Measurements from ENCODE around the gene TIMM44. TPM values are rescaled to one million over a fixed set of nuclear protein-coding genes. Genes with fewer than 3 reads are reported as not detected.

The TIMM44 gene
- total and polyA plus RNA-seq, 10 of the 15 experiments (the other 5 are each of a cell fraction or from before 2014, with no cell fraction given), result 6.6 to 90.7 (median 57.6) TPM

- no peak for TF ChIP-seq IRF5 (IDR thresholded peaks at IDR 0.05; ENCODE audit: borderline replicate concordance)
- TF ChIP-seq USF2 (IDR thresholded peaks at IDR 0.05; ENCODE audit: borderline replicate concordance, low read depth, low read length), result no peak
- TF ChIP-seq KDM1A (IDR thresholded peaks at IDR 0.05; ENCODE audit: borderline replicate concordance), result no peak
- TF ChIP-seq PAX8 (IDR thresholded peaks at IDR 0.05), result no peak
Measured at GRCh38 chr19:7911508-7912143, 31.8 kb downstream of the TIMM44 start (continued).

GRCh38 chr19:7910321-7911161 is 32.9 kb downstream of the TIMM44 start:
- WGBS (ENCODE audit: insufficient coverage, insufficient replicate concordance, low lambda C conversion rate, missing lambda C conversion rate), result 97% methylated on average over 46 of the region's 54 CpGs
- Histone ChIP-seq H3K4me1 (ENCODE audit: control insufficient read depth, insufficient read depth, low read length) (no peaks in the 10 kb centered on the region), H3K36me3 (ENCODE audit: control insufficient read depth in 2 of 2, insufficient read depth in 2 of 2, low read length in 1 of 2) (peaks cover 0 to 16% of the 10 kb centered on the region in 2 experiments; a peak in 3 of 4 replicates), H3K4me3 (no peak overlapping the region), H3K27me3 (replicated peaks in 1 of 2; ENCODE audit: control insufficient read depth in 2 of 2, insufficient read depth in 2 of 2, low read length in 1 of 2) (no peaks in the 10 kb centered on the region), H3K4me2 (ENCODE audit: control insufficient read depth, insufficient read depth) (no peak overlapping the region), H3K9me3 (replicated peaks; ENCODE audit: control insufficient read depth, insufficient read depth, low read length) (no peaks in the 10 kb centered on the region), H3K27ac (ENCODE audit: control insufficient read depth, insufficient read depth) (no peak overlapping the region), H4K20me1 (ENCODE audit: control insufficient read depth, insufficient read depth) (no peaks in the 10 kb centered on the region), H3K9ac (ENCODE audit: control insufficient read depth, insufficient read depth, low read length) (no peak overlapping the region), H2AFZ (ENCODE audit: control insufficient read depth, low read depth, low read length) (no peak overlapping the region), H3K79me2 (ENCODE audit: control insufficient read depth, insufficient read depth, low read length) (peaks cover 13% of the 10 kb centered on the region)
- intact Hi-C loops (cut with micrococcal nuclease; ENCODE audit: unreplicated experiment), result no loop called here
- FAIRE-seq (no peak), DNase-seq (ENCODE audit: low read depth, low spot score) (no peak), ATAC-seq (no peak)
- in situ Hi-C loops (cut with MboI), result no loop called here
- POLR2A ChIA-PET, result interaction anchor here (0.6 kb wide), 1 partner anchor 10 kb away, joined by 3 read pairs; no protein-coding TSS in a partner anchor
- TF ChIP-seq SP1 (IDR thresholded peaks at IDR 0.05; ENCODE audit: low read depth, low read length) (no peak), HDAC2 (IDR thresholded peaks at IDR 0.05) (no peak), E2F4 (IDR thresholded peaks at IDR 0.05; ENCODE audit: low read depth, low read length) (no peak), ELK1 (IDR thresholded peaks at IDR 0.05; ENCODE audit: low read depth, low read length) (no peak), POLR2AphosphoS5 (IDR thresholded peaks at IDR 0.05; ENCODE audit: low read length) (no peak), SPI1 (IDR thresholded peaks at IDR 0.05; ENCODE audit: borderline replicate concordance, insufficient read depth, low read depth, low read length) (no peak), SUPT20H (IDR thresholded peaks at IDR 0.05; ENCODE audit: borderline replicate concordance, control insufficient read depth, low read depth, low read length) (no peak), SMC3 (IDR thresholded peaks at IDR 0.05; ENCODE audit: borderline replicate concordance, low read length) (no peak)
- SMC1A ChIA-PET (ENCODE audit: uncharacterized antibody, unreplicated experiment), result no interaction called here
- BruUV-seq (replicated peaks), result no TSS peak
- CTCF ChIA-PET, result no interaction called here
- RAD21 ChIA-PET (ENCODE audit: unreplicated experiment), result no interaction called here

All from GM12878 (cell line).